Epithelial cell of prostate (primary cell): Measurements from ENCODE around the gene PHF1.
"Not testable (repeated sequence)": the region's sequence is repeated elsewhere in the genome, so short reads cannot be mapped to it uniquely, and the experiment has no call there.

Experiments used
- DNase-seq: peaks from one replicate; pipeline ENCODE4 v3.0.0-alpha.2; 2011; ENCODE audit warnings: low read depth, low spot score
- H3K27ac ChIP-seq: fragments of 450-650 bp; 2 replicates; pipeline ENCODE4 v1.5.1; 2017; ENCODE audit warnings: mild to moderate bottlenecking

The PHF1 gene

DNA sequence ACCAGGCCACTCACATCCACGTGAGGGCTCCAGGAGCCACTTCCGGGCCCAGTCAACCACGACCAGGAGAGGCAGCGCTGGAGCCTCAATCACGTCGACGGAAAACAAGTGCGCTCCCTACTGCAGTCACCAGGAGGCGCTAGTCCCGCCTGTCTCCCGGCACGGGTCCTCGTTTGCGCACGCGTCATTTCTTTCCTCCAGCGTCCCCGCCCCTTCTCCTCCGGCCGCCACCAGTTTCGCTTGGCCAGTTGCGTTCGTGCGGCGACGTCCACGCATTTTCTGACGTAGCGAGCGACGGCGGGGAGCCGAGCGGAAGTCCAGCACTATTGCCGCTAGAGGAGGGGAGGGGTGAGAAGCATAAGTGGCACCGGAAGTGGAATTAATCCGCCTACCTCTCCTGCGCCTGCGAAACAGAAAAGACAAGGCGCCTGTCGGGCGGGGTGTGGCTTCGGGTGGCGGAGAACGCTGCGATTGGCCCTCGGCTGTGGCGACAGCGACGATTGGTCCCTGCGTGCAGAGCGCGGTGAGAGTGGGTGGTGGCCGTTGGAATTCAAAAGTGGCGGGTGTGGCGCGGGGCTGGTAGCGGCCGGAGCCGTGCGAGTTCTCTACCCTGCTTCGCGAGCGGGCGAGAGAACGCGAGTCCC lies 19.4 kb upstream of the PHF1 start, which contains the start of gene KIFC1:
TSS of gene KIFC1 (plus strand) at position 546 of the 644 bp plus-strand sequence. CDS start 163 bp downstream, outside the sequence.
- DNase-seq: peak; percentile 100
- peak within 1 kb of the TSS; percentile 94 for H3K27ac ChIP-seq

DNA sequence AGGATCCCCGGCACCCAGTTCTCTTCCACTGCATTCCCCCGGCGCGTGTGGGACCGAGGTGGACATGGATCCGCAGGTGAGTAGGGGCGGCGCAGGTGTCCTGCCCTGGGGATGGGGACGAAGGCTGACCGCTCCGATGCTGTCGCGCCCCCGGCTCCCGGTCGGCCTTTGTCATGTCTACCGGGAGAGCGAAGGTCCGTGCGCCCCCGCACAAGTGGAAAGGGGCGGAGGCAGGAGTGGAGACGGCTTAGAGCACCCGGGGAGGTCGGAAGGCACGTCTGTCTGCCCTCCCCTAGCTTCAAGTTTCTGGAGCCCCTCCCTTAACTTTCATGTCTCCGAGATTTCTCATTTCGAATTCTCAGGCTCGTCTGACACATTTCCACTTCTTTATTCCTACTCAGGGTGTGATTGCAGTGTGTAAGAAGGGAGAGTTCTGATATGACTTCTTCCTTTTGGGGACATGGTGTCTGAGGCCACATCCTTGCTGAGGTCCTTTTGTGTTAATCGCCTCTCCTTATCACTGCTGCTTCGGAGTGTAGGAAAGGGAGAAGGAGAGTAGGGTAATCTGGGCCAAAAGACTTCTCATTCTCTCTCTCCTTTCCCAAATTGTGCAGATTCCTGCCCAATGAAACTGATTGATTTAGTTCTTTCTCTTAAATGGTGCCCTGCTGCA lies 18.8 kb upstream of the PHF1 start:
- peak overlapping the region; percentile 94 for H3K27ac ChIP-seq
- DNase-seq: no peak

DNA sequence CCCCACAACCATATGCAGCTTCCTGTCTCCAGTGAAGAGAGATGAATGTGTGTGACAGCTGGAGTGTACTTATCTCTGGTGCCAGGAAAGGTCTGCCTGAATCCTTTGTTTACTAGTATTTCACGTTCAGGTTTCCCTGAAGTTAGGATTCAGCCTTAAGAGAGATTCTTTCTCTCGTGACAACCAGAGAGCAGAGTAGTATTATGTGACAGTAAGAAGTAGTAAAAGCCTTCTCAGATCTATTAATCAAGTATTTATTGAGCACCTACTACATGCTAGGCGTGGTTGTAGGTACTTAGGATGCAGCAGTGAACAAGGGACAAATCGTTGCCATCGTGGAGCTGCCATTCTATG lies 18.2 kb upstream of the PHF1 start:
- DNase-seq: no peak
- peak overlapping the region; percentile 94 for H3K27ac ChIP-seq

DNA sequence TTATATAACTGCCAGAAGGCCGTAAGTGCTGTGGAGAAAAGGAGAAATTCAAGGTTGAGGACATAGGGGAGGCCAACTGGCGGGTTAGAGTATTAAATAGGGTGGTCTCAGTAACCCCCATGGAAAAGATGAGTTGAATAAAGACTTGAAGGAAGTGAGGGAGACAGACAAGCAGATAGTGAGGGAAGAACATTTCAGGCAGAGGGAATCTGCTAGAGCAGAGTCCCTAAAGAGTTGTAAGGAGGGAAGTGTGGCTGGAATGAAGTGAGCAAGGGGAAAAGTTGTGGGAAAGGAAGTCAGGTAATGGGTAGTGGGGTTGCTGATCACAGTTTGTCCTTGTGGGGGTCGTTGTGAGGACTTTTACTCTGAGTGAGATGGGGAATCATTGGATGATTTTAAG lies 17.8 kb upstream of the PHF1 start:
- no peak for DNase-seq
- H3K27ac ChIP-seq: no peak overlapping the region

DNA sequence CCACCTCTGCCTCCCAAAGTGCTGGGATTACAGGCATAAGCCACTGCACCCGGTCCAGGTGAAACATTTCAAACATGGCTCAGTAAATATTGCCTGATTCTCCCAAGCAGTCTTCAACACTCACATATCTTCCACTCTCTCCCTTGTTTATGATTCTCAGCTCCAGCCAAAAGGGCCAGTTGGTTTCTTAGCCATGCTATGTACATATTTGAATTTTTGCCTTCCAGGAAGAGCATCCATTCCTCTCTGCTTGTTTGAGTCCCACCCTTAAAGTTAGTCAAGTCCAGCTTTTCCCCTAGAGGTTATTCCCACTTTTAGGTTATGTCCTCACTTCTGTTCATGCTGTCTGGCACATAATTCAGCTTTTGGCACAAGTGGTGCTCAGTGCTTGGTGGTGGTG lies 13.3 kb upstream of the PHF1 start:
- H3K27ac ChIP-seq: no peak overlapping the region
- DNase-seq: no peak

DNA sequence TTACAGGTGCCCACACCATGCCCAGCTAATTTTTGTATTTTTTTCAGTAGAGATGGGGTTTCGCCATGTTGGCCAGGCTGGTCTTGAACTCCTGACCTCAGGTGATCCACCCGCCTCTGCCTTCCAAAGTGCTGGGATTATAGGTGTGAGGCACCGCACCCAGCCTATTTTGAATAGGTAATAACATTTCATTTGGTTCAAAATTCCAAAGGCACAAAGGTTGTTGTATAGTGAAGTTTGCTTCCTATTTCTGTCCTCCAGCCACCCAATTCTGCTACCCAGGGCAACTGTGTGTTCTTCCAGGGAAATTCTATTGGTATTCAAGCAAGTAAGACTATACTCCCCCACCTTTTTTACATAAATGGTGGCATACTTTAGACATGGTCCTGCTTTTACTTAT lies 12.2 kb upstream of the PHF1 start:
- not testable (repeated sequence) for H3K27ac ChIP-seq, DNase-seq

DNA sequence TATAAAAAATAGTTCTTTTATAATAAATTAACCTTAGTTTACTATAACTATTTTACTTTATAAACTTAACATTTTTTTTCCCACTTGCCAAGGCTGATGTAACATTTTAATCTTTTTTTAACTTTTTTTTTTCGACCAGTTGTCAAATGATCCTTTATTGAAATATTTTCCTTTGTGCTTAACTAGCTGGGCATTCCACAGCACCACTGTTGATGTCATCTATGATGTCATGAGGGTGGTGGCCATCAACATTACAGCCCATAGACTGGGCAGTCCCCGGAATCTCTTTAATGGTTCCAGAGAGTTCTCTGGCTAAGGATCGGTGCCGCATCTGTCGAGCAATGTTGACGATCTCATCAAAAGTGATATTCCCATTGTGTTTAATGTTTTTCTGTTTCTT lies 10.9 kb upstream of the PHF1 start:
- not testable (repeated sequence) for H3K27ac ChIP-seq

DNA sequence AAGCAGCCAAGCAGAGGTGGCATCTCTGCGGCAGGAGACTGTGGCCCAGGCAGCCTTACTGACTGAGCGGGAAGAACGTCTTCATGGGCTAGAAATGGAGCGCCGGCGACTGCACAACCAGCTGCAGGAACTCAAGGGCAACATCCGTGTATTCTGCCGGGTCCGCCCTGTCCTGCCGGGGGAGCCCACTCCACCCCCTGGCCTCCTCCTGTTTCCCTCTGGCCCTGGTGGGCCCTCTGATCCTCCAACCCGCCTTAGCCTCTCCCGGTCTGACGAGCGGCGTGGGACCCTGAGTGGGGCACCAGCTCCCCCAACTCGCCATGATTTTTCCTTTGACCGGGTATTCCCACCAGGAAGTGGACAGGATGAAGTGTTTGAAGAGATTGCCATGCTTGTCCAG lies 5.9 kb upstream of the PHF1 start:
- no peak for DNase-seq
- no peak overlapping the region for H3K27ac ChIP-seq

More for the DNA sequence above, 10.9 kb upstream of the PHF1 start:
- not testable (repeated sequence) for DNase-seq

DNA sequence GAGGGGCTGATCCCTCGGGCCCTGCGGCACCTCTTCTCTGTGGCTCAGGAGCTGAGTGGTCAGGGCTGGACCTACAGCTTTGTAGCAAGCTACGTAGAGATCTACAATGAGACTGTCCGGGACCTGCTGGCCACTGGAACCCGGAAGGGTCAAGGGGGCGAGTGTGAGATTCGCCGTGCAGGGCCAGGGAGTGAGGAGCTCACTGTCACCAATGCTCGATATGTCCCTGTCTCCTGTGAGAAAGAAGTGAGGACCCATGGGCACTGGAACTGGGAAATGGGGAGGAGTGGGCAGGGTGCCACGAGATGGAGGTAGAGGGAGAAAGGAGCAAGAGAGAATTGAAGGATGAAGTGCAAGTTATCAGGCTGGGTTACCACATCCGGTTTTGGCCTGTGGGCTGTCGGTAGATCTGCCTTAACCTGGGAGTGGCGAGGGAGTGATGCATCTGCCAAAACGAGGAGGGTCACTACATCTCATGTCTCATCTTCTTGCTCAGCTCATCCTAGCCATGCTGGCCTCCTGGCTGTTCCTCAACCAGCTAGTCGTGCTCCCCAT lies 5.4 kb upstream of the PHF1 start:
- DNase-seq: no peak
- no peak overlapping the region for H3K27ac ChIP-seq

DNA sequence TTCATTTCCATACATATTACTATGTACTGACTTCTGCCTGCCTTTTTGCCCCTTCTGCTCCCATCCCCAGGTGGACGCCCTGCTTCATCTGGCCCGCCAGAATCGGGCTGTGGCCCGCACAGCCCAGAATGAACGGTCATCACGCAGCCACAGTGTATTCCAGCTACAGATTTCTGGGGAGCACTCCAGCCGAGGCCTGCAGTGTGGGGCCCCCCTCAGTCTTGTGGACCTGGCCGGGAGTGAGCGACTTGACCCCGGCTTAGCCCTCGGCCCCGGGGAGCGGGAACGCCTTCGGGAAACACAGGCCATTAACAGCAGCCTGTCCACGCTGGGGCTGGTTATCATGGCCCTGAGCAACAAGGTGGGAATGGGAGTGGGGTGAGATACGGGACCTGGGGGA lies 4.7 kb upstream of the PHF1 start:
- H3K27ac ChIP-seq: no peak overlapping the region
- DNase-seq: no peak

DNA sequence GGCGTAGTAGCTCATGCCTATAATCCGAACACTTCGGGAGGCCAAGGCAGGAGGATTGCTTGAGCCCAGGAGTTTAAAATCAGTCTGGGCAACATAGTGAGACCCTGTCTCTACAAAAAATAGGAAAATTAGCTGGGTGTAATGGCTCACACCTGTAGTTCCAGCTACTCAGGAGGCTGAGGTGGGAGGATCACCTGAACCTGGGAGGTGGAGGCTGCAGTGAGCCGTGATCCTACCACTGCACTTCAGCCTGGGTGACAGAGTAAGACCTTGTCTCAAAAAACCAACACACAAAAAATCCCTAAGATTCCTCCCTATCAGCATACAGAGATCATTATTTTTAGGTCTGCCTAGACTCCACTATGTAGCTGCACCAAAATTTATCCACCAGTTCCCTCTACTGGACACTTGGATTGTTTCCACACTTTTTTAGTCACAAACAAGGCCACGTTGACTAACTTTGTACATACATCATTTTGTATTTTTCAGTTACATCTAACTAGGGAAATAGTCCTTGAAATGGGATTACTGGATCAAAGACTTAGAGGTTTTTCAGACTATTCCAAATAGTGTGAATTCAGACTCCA lies 3.6 kb upstream of the PHF1 start:
- no peak for DNase-seq

DNA sequence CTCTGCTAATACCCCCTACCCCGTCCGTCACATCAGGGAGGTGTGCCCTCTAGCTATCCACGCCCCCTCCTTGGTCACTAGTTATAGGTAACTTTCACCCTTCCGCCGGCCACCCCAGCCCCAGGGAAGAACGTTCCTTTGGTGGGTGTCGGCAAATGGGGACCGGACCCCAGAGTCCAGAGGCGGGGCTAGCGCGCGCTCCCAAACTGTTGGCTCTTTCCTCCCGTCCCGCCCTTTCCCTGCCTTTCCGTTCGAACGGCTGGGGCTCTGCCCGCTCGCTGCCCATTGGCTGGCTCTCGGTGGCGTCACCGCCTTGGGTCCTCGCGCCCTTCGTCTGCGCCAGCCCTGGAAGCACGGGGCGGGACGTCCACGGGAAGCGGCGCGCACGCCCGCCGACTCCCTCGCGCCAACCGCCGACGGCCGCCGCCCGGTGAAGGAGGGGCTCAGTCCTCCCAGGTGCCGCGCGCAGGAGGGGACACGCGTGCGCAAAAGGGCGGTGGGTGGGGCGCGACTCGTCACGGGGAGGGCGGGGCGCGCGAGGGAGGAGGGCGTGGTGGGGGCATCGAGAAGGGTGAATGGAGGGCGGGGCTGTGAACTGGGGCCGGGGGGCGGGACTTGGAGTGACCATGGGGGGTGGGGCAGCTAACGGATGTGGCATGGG lies 634 bp upstream of the PHF1 start:
- DNase-seq: peak; percentile 94
- H3K27ac ChIP-seq: peak overlapping the region; percentile 68

More for the DNA sequence above, 3.6 kb upstream of the PHF1 start:
- no peak overlapping the region for H3K27ac ChIP-seq

DNA sequence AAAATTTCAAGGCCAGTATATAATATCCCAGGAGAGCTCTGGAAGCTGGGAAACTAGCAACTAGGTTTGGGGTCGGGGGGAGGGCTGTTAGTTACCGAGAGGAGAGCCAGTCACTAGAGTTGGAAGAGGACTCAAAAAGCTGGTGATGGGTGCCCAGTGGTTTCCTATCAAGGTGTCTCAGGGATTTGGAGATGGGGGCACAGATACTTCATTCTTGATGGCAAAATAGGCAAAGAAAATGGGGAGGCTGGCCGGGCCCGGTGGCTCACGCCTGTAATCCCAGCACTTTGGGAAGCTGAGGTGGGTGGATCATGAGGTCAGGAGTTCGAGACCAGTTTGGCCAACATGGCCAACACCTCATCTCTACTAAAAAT lies 805 bp downstream of the PHF1 start:
- DNase-seq: no peak
- H3K27ac ChIP-seq: peak overlapping the region; percentile 68

DNA sequence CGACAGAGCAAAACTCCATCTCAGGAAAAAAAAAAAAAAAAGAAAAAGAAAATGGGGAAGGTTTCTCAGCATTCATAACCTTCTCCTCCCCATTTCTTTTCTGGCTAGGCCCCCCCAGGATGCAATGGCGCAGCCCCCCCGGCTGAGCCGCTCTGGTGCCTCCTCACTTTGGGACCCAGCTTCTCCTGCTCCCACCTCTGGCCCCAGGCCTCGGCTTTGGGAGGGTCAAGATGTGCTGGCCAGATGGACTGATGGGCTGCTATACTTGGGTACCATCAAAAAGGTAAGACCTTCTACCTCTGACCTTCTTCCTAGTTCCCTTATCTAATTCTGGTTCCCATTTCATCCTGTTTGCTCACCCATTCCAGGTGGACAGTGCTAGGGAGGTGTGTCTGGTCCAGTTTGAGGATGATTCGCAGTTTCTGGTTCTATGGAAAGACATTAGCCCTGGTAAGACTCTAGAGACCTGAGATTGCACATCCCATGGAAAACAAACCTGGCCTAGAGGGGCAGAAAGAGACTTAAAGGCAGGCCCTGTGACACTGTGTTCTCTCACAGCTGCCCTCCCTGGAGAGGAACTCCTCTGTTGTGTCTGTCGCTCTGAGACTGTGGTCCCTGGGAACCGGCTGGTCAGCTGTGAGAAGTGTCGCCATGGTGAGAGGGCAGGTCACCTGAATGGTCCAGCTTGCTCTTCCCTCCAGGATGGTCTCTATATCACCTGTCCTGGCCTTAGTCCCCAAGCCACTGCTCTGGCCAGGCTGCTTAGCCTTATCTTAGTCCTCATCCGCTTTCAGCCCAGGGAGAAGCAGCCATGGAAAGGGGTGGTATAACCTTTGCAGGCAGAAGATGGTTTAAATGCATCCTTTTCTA lies 1.6 kb downstream of the PHF1 start:
- H3K27ac ChIP-seq: no peak overlapping the region

DNA sequence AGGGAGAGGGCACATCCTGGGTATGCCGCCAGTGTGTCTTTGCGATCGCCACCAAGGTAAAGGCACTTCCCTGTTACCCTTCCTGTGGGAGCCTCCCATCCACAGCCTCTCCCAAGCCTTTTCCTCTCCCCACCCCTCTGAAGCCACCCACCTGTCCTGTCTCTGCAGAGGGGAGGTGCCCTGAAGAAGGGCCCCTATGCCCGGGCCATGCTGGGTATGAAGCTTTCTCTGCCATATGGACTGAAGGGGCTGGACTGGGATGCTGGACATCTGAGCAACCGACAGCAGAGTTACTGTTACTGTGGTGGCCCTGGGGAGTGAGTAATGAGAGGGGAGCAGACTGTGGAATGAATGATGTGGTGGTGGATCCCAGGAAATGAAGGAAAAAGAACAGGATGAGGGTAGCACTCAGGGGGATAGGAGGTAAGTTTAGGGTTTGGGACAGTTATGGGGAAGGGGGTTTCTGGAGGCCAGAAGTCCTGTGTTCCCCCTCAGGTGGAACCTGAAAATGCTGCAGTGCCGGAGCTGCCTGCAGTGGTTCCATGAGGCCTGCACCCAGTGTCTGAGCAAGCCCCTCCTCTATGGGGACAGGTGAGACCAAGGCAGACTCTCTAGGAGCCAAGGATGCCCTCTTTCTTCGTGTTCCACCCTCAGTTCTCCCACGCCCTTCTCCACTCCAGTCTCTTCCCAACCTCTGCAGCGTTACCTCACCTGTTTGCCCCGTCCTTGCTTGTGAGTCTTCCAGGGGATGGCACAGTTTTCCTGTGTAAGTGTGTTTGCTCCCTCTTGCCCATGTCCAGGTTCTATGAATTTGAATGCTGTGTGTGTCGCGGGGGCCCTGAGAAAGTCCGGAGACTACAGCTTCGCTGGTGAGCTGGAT lies 2.7 kb downstream of the PHF1 start:
- H3K27ac ChIP-seq: no peak overlapping the region
- no peak for DNase-seq

More for the DNA sequence above, 1.6 kb downstream of the PHF1 start:
- no peak for DNase-seq

DNA sequence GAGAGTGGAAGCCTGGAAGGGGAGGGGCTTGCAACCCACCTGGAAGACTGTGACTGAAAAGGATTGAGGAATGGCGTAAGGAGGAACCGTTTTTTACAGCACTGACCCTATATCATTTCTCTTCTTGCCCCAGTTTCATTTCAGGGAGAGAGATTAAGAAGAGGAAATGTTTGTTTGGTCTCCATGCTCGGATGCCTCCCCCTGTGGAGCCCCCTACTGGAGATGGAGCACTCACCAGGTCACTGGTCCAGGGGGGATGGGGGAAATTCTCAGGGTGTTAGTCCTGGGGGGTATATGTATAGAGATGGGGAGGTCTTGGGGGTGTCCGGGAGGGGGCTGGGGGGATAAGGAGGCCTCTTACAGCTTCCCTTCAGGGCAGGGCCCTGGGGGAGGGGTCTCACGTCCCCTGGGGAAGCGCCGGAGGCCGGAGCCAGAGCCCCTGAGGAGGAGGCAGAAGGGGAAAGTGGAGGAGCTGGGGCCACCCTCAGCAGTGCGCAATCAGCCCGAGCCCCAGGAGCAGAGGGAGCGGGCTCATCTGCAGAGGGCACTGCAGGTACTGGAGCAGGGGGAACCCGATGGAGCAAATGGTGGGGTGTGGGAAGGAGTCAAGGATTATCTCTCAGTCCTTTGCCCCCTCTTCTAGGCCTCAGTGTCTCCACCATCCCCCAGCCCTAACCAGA lies 3.9 kb downstream of the PHF1 start:
- H3K27ac ChIP-seq: no peak overlapping the region
- no peak for DNase-seq

DNA sequence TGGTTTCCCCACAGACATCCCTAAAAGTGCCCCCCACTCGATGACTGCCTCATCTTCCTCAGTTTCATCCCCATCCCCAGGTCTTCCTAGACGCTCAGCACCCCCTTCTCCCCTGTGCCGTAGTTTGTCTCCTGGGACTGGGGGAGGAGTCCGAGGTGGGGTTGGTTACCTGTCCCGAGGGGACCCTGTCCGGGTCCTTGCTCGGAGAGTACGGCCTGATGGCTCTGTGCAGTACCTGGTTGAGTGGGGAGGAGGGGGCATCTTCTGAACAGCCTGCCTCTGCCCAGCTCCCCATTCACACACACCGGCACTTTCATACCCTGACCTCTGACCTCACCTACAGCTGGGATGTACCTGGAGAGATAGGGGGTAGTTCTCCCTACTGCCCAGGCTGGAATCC lies 5.0 kb downstream of the PHF1 start:
- peak overlapping the region; percentile 90 for H3K27ac ChIP-seq
- no peak for DNase-seq

DNA sequence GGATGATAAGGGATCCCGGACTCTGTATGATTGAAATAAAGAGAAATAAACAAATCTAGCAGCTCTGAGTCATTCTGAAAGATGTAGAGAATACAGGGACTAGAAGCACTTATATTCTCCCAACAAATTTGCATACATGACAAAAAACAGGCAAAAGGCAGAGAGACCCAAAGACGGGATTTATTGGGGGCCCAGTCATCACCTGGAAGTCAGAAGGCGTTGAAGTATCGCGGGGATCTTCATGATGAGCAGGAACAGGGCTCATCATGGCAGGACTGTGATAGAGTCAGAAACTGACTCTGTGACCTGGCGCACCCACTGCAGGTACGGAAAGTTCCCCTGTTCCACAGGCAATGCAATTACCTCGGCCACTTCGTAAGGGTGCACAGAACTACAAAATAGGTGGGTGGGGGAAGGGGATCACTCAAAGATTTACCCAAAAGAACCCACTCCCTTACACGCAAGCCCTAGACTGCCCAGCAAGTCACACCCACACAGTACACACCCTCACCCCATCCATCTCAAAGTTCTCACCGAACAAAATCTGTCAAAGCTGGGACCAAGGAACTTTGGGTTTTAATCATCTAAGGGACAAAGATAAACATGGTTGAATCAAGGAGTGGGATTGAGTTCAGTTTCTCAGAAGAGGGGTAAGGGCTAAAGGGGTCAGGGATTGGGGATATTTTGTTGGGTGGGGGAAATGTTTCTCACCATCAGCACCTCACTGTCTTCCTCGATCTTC lies 5.7 kb downstream of the PHF1 start:
- H3K27ac ChIP-seq: peak overlapping the region; percentile 90
- no peak for DNase-seq
